ENCODE data around the gene IPO13. TPM values are rescaled to one million over a fixed set of nuclear protein-coding genes. Genes with fewer than 3 reads are reported as not detected.

Gene IPO13
- polyA plus RNA-seq, 3 donors = 10.1 to 20.4 (median 10.6) TPM

DNA sequence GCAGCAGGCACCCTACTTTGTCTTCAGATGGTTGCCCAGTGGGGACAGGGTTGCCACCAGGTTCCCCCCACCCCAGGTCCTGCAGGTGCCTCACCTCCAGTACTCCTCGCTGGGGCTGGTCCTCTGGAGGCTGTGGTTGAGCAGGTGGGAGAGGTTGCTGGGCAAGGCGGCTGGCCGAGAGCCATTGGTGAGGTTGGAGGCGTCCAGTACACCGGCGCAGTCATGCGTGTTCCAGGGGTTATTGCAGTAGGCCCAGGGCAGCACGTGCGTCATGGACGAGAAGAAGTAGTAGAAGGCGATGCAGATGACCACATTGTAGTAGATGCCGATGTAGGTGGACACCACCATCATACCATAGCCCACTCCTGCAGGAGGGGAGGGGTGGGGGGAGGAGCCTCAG is 61.5 kb downstream of the IPO13 start:
- Histone ChIP-seq H3K9me3 (replicated peaks in 1 of 2; ENCODE audit: control insufficient read depth in 1 of 2, insufficient read depth in 1 of 2, low read length in 2 of 2) (no peaks in the 10 kb centered on the region), H3K27me3 (ENCODE audit: control insufficient read depth in 2 of 2, insufficient read depth in 2 of 2, low read length in 2 of 2) (no peaks in the 10 kb centered on the region), H3K36me3 (replicated peaks in 1 of 2; ENCODE audit: control insufficient read depth in 1 of 2, insufficient read depth in 2 of 2, low read length in 2 of 2) (no peaks in the 10 kb centered on the region), H3K4me2 (replicated peaks; ENCODE audit: extremely low read depth, low read length, poor library complexity, severe bottlenecking) (no peak overlapping the region), H2AFZ (ENCODE audit: insufficient read depth, low read depth, low read length, poor library complexity, severe bottlenecking) (no peak overlapping the region), H3K4me3 (replicated peaks in 1 of 3; ENCODE audit: low read depth in 2 of 3, low read length in 3 of 3) (no peak overlapping the region), H3K27ac (ENCODE audit: low read depth in 1 of 2, low read length in 2 of 2) (no peak overlapping the region), H3K9ac (ENCODE audit: insufficient read depth, low read length, poor library complexity, severe bottlenecking) (no peak overlapping the region), H3K4me1 (ENCODE audit: control insufficient read depth in 1 of 2, insufficient read depth in 2 of 2, low read length in 2 of 2) (no peaks in the 10 kb centered on the region), H3K79me2 (ENCODE audit: insufficient read depth, low read length) (no peaks in the 10 kb centered on the region), H4K20me1 (ENCODE audit: insufficient read depth, low read length) (no peaks in the 10 kb centered on the region)
- intact Hi-C loops (cut with micrococcal nuclease) = loop anchor here in 1 of 2 donors (5.0 kb wide), 1 partner anchor 39 kb away; no protein-coding TSS in a partner anchor
- H3K36me3 Mint-ChIP-seq = no peaks in the 10 kb centered on the region
- no peaks in the 10 kb centered on the region for H3K9me3 Mint-ChIP-seq
- H3K4me1 Mint-ChIP-seq = peaks cover 2% of the 10 kb centered on the region
- TF ChIP-seq, protein P1, sequence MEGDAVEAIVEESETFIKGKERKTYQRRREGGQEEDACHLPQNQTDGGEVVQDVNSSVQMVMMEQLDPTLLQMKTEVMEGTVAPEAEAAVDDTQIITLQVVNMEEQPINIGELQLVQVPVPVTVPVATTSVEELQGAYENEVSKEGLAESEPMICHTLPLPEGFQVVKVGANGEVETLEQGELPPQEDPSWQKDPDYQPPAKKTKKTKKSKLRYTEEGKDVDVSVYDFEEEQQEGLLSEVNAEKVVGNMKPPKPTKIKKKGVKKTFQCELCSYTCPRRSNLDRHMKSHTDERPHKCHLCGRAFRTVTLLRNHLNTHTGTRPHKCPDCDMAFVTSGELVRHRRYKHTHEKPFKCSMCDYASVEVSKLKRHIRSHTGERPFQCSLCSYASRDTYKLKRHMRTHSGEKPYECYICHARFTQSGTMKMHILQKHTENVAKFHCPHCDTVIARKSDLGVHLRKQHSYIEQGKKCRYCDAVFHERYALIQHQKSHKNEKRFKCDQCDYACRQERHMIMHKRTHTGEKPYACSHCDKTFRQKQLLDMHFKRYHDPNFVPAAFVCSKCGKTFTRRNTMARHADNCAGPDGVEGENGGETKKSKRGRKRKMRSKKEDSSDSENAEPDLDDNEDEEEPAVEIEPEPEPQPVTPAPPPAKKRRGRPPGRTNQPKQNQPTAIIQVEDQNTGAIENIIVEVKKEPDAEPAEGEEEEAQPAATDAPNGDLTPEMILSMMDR (IDR thresholded peaks at IDR 0.05) = no peak
- H3K27ac Mint-ChIP-seq = no peak overlapping the region
- no CpG with 5 or more reads among the region's 12 CpGs for WGBS (ENCODE audit: insufficient coverage)
- H3K27me3 Mint-ChIP-seq (ENCODE audit: low read depth in 3 of 3) = peaks cover 4 to 9% (median 4%) of the 10 kb centered on the region in 3 donors
- H3K4me3 Mint-ChIP-seq = no peak overlapping the region
- no peak for DNase-seq

DNA sequence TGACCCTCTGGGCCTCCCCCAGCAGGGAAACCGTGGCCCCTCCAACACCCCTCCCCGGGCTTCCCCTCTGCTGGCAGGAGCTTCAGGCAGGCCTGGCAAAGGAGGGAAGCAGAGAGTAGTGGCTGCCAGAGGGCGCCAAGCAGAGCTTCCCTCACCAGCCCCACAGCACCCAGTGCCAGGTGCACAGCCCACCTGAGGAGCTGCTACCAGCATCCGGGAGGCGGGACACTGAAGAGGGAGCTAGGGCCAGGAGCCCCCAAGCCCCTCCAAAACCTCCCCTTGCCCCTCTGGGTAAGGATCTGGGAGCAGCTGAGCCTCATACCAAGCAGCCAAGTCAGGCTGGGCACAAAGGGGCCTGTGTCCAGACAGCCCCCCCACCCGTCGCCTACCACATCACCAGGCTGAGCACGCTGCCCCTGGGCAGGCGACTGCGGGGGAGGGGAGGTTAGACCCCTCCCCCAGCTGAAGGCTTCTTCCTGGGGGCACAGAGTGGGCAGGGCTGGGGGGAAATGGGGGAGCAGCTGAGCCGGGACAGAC is 64.3 kb downstream of the IPO13 start:
- TF ChIP-seq, protein P1 (IDR thresholded peaks at IDR 0.05) = no peak

More for the DNA sequence above, 64.3 kb downstream of the IPO13 start:
- Mint-ChIP-seq H3K4me1 (peaks cover 4% of the 10 kb centered on the region), H3K27ac (no peak overlapping the region), H3K9me3 (no peaks in the 10 kb centered on the region), H3K27me3 (ENCODE audit: low read depth in 3 of 3) (peaks cover 4 to 12% (median 4%) of the 10 kb centered on the region in 3 donors), H3K36me3 (no peaks in the 10 kb centered on the region), H3K4me3 (no peak overlapping the region)
- intact Hi-C loops (cut with micrococcal nuclease) = no loop called here
- Histone ChIP-seq H2AFZ (ENCODE audit: insufficient read depth, low read depth, low read length, poor library complexity, severe bottlenecking) (no peak overlapping the region), H3K27me3 (ENCODE audit: control insufficient read depth in 2 of 2, insufficient read depth in 2 of 2, low read length in 2 of 2) (no peaks in the 10 kb centered on the region), H3K36me3 (replicated peaks in 1 of 2; ENCODE audit: control insufficient read depth in 1 of 2, insufficient read depth in 2 of 2, low read length in 2 of 2) (no peaks in the 10 kb centered on the region), H4K20me1 (ENCODE audit: insufficient read depth, low read length) (no peaks in the 10 kb centered on the region), H3K9ac (ENCODE audit: insufficient read depth, low read length, poor library complexity, severe bottlenecking) (no peak overlapping the region), H3K79me2 (ENCODE audit: insufficient read depth, low read length) (no peaks in the 10 kb centered on the region), H3K9me3 (replicated peaks in 1 of 2; ENCODE audit: control insufficient read depth in 1 of 2, insufficient read depth in 1 of 2, low read length in 2 of 2) (no peaks in the 10 kb centered on the region), H3K27ac (ENCODE audit: low read depth in 1 of 2, low read length in 2 of 2) (no peak overlapping the region), H3K4me1 (ENCODE audit: control insufficient read depth in 1 of 2, insufficient read depth in 2 of 2, low read length in 2 of 2) (no peaks in the 10 kb centered on the region), H3K4me2 (replicated peaks; ENCODE audit: extremely low read depth, low read length, poor library complexity, severe bottlenecking) (no peak overlapping the region), H3K4me3 (replicated peaks in 1 of 3; ENCODE audit: low read depth in 2 of 3, low read length in 3 of 3) (no peak overlapping the region)
- DNase-seq = no peak
- 94% methylated on average over 3 of the region's 11 CpGs for WGBS (ENCODE audit: insufficient coverage)

Measured in CD14-positive monocyte (primary cell).